GM13977 (cell line): ENCODE data around the gene PTPRG.

ENCODE experiments used
- DNase-seq: peaks from one replicate; pipeline ENCODE4 v3.0.0; 2012; ENCODE audit warnings: low spot score
- CTCF ChIP-seq: IDR thresholded peaks from 2 replicates; pipeline ENCODE4 v1.5.1; 2012; ENCODE audit warnings: mild to moderate bottlenecking, control low read depth; ENCODE audit not compliant: insufficient read depth; ENCODE audit errors: extremely low read depth, missing control alignments
- in situ Hi-C: fragments of 300-500 bp; cut with MboI; formaldehyde crosslinking; loops from one replicate; pipeline ENCODE4 v1.12.0; 2022; ENCODE audit warnings: low sequenced_read_pairs, low pct_unique_long_range_greater_than_20kb, mixed read lengths, inconsistent platforms; ENCODE audit not compliant: unreplicated experiment

The PTPRG gene

DNA sequence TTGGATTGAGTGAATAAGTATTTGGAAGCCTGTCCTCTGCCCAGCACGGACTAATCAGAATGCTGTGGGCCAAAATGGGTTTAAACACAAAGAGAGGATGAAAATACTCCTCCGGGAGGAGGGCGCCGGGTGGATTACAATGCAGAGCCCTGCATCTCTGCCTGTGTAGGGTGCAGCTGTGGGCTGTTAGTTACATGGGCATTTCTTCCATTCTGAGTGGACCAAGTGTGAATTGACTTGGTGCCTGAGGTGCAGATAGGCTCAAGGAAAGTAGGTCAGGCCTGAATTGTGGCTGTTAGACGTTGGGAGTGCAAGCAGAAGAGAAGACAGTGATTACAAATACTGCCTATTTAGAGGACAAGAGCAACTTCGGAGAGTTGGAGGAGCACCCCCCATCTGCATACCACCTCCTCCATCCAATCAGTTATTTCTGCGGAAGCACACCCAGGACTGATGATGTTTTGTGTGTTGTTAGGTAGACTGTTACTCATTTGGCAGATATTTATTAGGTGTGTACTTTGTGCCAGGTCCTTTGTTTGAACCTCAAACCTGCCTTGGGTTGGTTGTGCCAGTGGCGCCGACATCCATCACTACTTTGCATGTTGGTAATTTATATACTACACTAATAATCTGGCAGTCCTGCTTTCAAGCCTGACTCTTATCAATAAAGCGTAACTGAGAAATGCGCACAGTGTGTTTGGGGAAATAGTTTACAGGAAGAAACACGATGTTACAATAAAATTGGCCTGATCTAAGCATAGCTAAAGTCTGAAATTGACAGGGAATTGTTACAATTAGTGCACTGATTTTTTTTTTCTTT is 33.0 kb downstream of the PTPRG start:
- DNase-seq = no peak
- no peak for TF ChIP-seq CTCF
- in situ Hi-C loops = no loop called here

GRCh38 chr3:61594964-61595285 is 33.6 kb downstream of the PTPRG start:
- in situ Hi-C loops = no loop called here

DNA sequence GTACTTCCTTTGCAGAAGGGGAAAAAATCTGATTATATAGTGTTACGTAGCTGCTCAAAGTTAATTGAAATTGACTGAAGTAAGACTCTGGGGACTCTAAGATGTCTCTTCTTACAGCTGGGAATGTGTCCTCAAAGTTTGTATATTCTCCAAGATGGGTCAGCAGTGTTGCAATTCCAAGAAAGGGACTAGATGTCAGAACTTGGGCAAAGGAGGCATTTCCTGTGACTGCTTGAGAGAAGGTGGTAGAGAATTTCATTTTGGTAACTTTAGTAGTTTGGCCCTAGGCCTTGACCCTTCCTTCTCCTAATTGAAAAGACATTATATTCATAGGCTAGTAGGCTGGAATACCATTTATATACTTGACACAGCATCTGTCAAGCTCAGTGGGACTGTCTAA is 33.9 kb downstream of the PTPRG start:
- TF ChIP-seq CTCF = no peak
- in situ Hi-C loops = no loop called here
- no peak for DNase-seq

More at GRCh38 chr3:61594964-61595285, 33.6 kb downstream of the PTPRG start:
- no peak for TF ChIP-seq CTCF
- DNase-seq = no peak

DNA sequence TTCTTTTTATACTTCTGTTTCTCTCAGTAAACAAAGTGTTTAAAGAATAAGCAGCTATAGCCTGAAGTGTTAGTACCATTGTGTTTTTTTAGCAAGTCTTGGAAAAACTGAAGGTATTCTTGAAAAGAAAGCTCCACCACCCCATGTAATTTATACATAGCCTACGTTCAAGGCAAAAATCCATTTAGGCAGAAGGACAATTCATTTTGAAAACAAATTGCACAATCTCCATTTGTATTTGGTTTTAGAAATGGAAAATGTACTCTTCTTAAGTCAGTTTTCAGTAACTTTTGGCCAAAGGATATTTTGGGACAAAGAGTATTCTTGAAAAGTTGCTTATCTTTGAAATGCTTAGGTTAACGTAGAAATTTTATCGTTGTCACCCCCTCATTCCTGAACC is 34.5 kb downstream of the PTPRG start:
- in situ Hi-C loops = no loop called here
- DNase-seq = no peak
- no peak for TF ChIP-seq CTCF

DNA sequence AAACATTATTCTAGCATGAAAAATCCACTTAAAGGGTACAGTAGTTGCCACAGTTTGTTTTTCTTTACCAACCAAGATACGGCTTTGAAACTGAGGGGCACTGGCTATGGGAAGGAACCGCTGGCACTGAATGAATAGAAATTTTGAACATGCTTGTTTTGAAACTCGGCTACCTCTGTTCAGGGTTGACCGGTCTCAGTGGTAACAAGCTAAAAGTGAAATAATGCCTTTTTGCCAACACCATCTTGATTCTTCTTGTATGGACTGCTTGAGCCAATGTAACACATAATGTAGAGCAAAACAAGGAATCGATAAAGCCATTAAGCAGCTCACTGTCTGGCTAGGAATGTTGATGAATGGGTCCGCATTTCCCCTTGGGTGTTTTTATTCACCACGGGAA is 36.5 kb downstream of the PTPRG start:
- in situ Hi-C loops = no loop called here
- DNase-seq = no peak

GRCh38 chr3:61600195-61600594 is 38.8 kb downstream of the PTPRG start:
- no peak for DNase-seq
- in situ Hi-C loops = no loop called here
- no peak for TF ChIP-seq CTCF

More for the DNA sequence above, 36.5 kb downstream of the PTPRG start:
- no peak for TF ChIP-seq CTCF
